H1 (cell line): ENCODE measurements around the gene LEMD2. TPM values are rescaled to one million over a fixed set of nuclear protein-coding genes. Genes with fewer than 3 reads are reported as not detected.

Experiments
- BCL11A ChIP-seq, 2 experiments: IDR thresholded peaks; one replicate each; pipeline ENCODE4 v1.6.1; 2011; ENCODE audit warnings: low read depth in 2 of 2, low read length in 2 of 2, mild to moderate bottlenecking in 2 of 2
- BRCA1 ChIP-seq: IDR thresholded peaks from 2 replicates; pipeline ENCODE4 v1.6.1; 2012; ENCODE audit warnings: low read depth, low read length, improper control_type of control experiment
- JUND ChIP-seq: IDR thresholded peaks from 2 replicates; pipeline ENCODE4 v1.6.1; 2011; ENCODE audit warnings: mild to moderate bottlenecking, improper control_type of control experiment, low read length
- RAD21 ChIP-seq, 2 experiments: IDR thresholded peaks in 1 of 2; conservative IDR thresholded peaks in 1 of 2; 2 replicates each; pipeline ENCODE4 v1.6.1; 2011; ENCODE audit warnings: low read depth in 2 of 2, low read length in 2 of 2, improper control_type of control experiment in 1 of 2, inconsistent platforms in 1 of 2, mild to moderate bottlenecking in 1 of 2, moderate library complexity in 1 of 2
- SIX5 ChIP-seq: IDR thresholded peaks from 2 replicates; pipeline ENCODE4 v1.6.1; 2011; ENCODE audit warnings: mild to moderate bottlenecking, low read depth, low read length
- polyA plus RNA-seq, 7 experiments: library from polyadenylated mRNA; depleted of rRNA in 3 of 7; stranded (reverse) in 5 of 7; unstranded in 2 of 7; fragments of >200 nt in 5 of 7; fragments of 200-250 nt in 2 of 7; gene quantifications; 1 replicate in 5 of 7; 2 replicates in 1 of 7; 4 replicates in 1 of 7; pipeline versions ENCODE4 v1.2.1 to v1.2.3, GENCODE V29; 2011 to 2013; ENCODE audit warnings: missing spikeins in 2 of 7, mixed read lengths in 2 of 7
- total RNA-seq: library from RNA; stranded (reverse); fragmentation: NEBNext Ultra II Directional; extraction: Animal tissue kit (Norgen Biotek cat#: 25700); gene quantifications from 2 replicates; pipeline ENCODE4 v1.2.1, GENCODE V29; 2021
- TF ChIP-seq, protein P1 (sequence below): IDR thresholded peaks from 2 replicates; pipeline ENCODE4 v1.6.1; 2012; ENCODE audit warnings: inconsistent platforms

Gene LEMD2
- total and polyA plus RNA-seq, 2 of the 8 experiments (the other 6 are each of a cell fraction or from before 2014, with no cell fraction given): 32.7 to 57.3 TPM

DNA sequence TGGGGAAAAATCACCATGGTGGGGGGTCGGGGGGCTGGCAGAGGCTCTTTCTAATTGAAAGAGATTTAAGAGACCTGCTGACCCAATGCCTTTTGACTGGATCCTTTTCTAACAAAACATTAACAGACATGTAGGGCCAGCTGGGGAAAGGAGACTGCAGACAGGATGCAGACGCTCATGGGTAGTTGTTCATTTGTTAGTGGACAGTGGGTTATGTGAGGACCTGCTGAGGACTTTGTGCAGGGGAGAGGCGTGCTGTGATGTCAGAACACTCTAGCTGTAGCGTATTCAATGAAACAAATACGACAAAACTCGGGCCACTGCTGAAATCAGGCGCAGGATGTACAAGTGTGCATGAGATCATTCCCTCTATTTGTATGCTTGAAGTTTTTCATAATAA lies 43.4 kb downstream of the LEMD2 start (continued):
- TF ChIP-seq JUND (no peak), BCL11A (IDR thresholded peaks at IDR 0.05; ENCODE audit: low read depth in 2 of 2, low read length in 2 of 2) (no peak), SIX5 (no peak), BRCA1 (no peak), RAD21 (IDR thresholded peaks at IDR 0.05 in 1 of 2, conservative IDR thresholded peaks at IDR 0.05 in 1 of 2; ENCODE audit: low read depth in 2 of 2, low read length in 2 of 2) (no peak)
- TF ChIP-seq, protein P1, sequence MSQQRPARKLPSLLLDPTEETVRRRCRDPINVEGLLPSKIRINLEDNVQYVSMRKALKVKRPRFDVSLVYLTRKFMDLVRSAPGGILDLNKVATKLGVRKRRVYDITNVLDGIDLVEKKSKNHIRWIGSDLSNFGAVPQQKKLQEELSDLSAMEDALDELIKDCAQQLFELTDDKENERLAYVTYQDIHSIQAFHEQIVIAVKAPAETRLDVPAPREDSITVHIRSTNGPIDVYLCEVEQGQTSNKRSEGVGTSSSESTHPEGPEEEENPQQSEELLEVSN: no peak
- TF ChIP-seq, all 59 proteins: peak for 0
